Osteocyte (in vitro differentiated cells): Measurements from ENCODE around the gene ABHD5. TPM values are rescaled to one million over a fixed set of nuclear protein-coding genes. Genes with fewer than 3 reads are reported as not detected.

Experiments
- DNase-seq: peaks from one replicate; pipeline ENCODE4 v3.0.0; 2021; ENCODE audit warnings: mixed read lengths; ENCODE audit not compliant: unreplicated experiment; ENCODE audit errors: extremely low spot score
- H3K27ac Mint-ChIP-seq: one replicate; pipeline ENCODE4 v1.8.0; 2021; ENCODE audit warnings: mild to moderate bottlenecking, mixed read lengths; ENCODE audit not compliant: unreplicated experiment
- H3K27me3 Mint-ChIP-seq: one replicate; pipeline ENCODE4 v1.8.0; 2021; ENCODE audit warnings: mixed read lengths; ENCODE audit not compliant: unreplicated experiment
- H3K36me3 Mint-ChIP-seq: one replicate; pipeline ENCODE4 v1.8.0; 2021; ENCODE audit warnings: mixed read lengths; ENCODE audit not compliant: unreplicated experiment
- H3K4me1 Mint-ChIP-seq: one replicate; pipeline ENCODE4 v1.8.0; 2021; ENCODE audit warnings: mixed read lengths; ENCODE audit not compliant: unreplicated experiment
- H3K4me3 Mint-ChIP-seq: one replicate; pipeline ENCODE4 v1.8.0; 2021; ENCODE audit warnings: mild to moderate bottlenecking, moderate library complexity, mixed read lengths; ENCODE audit not compliant: unreplicated experiment
- H3K9me3 Mint-ChIP-seq: one replicate; pipeline ENCODE4 v1.8.0; 2021; ENCODE audit warnings: mixed read lengths; ENCODE audit not compliant: unreplicated experiment
- long read RNA-seq: library from polyadenylated mRNA; unstranded; transcript quantifications from one replicate; pipeline ENCODE4 v2.0.0, GENCODE V29; 2021
- total RNA-seq: library from RNA; stranded (reverse); gene quantifications from 2 replicates; pipeline ENCODE4 v1.2.1, GENCODE V29; 2021
- TF ChIP-seq, protein P1 (sequence below): fragments of 200-600 bp; sonication (generic); IDR thresholded peaks from 2 replicates; pipeline ENCODE4 v1.5.0; 2021; ENCODE audit warnings: antibody characterized with exemption, mild to moderate bottlenecking, moderate library complexity

The ABHD5 gene
- total RNA-seq = 10.2 and 14.1 TPM in 2 replicates
- long read RNA-seq, full-length matches to known transcripts = 63 of 71 reads
- long read RNA-seq, partial matches to known transcripts = 2 of 71 reads
- long read RNA-seq, other reads (novel, unspliced or antisense) = 6 of 71 reads

DNA sequence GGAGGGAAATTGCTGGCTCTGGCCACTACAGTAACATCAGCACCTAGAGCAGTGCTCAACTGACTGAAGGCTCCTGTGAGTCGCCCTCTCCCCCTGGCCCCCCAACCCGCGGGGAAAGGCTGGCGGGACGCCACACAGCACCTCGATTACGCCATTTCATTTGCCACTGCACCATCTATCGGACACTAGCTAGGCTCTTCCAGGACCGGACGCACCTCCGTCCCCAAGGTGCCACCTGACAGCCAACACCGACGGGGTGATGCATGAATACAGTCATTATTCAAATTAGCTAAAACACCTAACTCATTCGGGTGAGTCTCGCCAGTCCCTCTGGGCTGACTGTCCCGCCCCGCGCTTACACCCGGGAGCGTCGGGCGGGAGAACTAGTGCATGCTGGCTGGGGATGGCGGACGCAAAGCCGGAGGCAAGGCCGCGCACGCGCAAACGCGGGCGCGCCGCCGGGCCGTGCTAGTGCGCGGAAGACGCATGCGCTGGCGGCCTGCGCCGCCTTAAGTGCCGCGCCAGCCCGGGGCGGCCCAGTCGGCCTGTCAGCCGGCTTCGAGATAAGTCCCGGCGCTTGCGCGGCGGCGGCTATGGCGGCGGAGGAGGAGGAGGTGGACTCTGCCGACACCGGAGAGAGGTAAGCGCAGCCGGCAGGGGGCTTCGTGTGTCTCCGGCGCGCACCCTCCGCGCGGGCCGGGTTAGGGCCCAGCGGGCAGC is at the start of gene ABHD5:
Gene ABHD5 (plus strand): TSS at position 539 of the 720 bp plus-strand sequence. CDS start 55 bp downstream, at position 594.
- no peaks in the 10 kb centered on the region for H3K36me3 Mint-ChIP-seq
- H3K4me1 Mint-ChIP-seq = peaks cover 17% of the 10 kb centered on the region
- DNase-seq = peak; percentile 97
- TF ChIP-seq, protein P1, sequence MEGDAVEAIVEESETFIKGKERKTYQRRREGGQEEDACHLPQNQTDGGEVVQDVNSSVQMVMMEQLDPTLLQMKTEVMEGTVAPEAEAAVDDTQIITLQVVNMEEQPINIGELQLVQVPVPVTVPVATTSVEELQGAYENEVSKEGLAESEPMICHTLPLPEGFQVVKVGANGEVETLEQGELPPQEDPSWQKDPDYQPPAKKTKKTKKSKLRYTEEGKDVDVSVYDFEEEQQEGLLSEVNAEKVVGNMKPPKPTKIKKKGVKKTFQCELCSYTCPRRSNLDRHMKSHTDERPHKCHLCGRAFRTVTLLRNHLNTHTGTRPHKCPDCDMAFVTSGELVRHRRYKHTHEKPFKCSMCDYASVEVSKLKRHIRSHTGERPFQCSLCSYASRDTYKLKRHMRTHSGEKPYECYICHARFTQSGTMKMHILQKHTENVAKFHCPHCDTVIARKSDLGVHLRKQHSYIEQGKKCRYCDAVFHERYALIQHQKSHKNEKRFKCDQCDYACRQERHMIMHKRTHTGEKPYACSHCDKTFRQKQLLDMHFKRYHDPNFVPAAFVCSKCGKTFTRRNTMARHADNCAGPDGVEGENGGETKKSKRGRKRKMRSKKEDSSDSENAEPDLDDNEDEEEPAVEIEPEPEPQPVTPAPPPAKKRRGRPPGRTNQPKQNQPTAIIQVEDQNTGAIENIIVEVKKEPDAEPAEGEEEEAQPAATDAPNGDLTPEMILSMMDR = peak; percentile 34
- H3K27ac Mint-ChIP-seq = peak within 1 kb of the TSS; percentile 84
- no peaks in the 10 kb centered on the region for H3K9me3 Mint-ChIP-seq
- H3K4me3 Mint-ChIP-seq = peak within 1 kb of the TSS; percentile 86
- no peaks in the 10 kb centered on the region for H3K27me3 Mint-ChIP-seq

DNA sequence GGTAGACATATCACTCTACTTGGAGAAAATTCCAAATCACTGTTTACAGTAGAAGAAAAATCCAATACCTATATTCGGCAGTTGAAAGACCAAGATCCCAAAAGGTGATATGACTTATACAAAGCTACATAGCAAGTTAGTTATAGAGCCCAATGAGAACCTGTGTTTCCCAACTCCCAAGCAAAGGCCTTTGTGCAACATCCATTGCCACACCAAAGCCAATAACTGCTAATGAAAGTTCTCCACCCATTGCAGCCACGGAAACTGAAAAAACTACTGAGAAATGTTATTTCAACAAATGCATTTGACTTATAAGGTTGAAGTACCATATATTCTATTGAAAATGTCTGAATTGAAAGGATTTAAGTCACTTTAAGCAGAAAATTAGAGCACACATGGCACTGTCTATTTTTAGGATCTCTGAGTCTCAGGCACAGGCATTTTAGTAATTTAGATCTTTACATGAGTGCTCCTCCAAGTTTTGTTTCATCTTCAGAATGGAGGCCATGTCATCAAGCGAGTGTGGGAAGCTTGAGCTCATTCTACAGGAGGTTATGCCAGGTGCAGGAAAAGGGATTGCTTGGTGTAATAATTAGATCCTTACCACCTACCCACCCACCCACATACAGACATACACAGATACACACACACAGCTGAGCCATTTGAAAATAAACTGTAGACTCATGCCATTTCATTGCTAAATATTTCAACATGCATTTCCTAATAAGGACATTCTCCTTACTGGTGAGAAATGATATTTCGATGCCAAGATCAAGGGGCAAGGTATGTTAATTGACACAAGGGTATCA is 49.2 kb upstream of the ABHD5 start:
- H3K27ac Mint-ChIP-seq = no peak overlapping the region
- H3K4me1 Mint-ChIP-seq = no peaks in the 10 kb centered on the region
- TF ChIP-seq, protein P1 = no peak
- no peak overlapping the region for H3K4me3 Mint-ChIP-seq
- no peaks in the 10 kb centered on the region for H3K27me3 Mint-ChIP-seq
- H3K9me3 Mint-ChIP-seq = no peaks in the 10 kb centered on the region
- no peaks in the 10 kb centered on the region for H3K36me3 Mint-ChIP-seq
- DNase-seq = no peak

DNA sequence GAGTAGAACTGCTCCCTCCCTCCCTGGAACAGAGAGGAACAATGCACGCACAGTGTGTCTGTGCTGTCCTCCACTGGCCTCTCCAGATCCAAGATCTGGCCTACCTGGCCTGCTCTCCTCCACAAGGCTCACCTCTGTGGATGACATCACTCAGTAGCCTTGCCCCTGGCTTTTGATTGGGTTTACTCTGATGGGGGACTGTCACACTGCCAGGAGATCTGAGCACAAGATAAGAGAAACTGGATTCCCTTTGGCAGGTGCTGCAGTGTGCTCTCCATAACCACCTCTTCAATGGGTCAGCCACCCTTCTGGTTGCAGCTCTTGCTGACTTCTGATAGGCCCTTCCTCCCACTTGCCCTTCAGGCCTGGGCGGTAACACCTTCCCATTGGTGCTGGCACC is 46.3 kb upstream of the ABHD5 start:
- Mint-ChIP-seq H3K27ac (no peak overlapping the region), H3K36me3 (peaks cover 2% of the 10 kb centered on the region), H3K4me1 (no peaks in the 10 kb centered on the region), H3K4me3 (no peak overlapping the region), H3K9me3 (no peaks in the 10 kb centered on the region), H3K27me3 (no peaks in the 10 kb centered on the region)
- TF ChIP-seq, protein P1 = no peak
- no peak for DNase-seq

DNA sequence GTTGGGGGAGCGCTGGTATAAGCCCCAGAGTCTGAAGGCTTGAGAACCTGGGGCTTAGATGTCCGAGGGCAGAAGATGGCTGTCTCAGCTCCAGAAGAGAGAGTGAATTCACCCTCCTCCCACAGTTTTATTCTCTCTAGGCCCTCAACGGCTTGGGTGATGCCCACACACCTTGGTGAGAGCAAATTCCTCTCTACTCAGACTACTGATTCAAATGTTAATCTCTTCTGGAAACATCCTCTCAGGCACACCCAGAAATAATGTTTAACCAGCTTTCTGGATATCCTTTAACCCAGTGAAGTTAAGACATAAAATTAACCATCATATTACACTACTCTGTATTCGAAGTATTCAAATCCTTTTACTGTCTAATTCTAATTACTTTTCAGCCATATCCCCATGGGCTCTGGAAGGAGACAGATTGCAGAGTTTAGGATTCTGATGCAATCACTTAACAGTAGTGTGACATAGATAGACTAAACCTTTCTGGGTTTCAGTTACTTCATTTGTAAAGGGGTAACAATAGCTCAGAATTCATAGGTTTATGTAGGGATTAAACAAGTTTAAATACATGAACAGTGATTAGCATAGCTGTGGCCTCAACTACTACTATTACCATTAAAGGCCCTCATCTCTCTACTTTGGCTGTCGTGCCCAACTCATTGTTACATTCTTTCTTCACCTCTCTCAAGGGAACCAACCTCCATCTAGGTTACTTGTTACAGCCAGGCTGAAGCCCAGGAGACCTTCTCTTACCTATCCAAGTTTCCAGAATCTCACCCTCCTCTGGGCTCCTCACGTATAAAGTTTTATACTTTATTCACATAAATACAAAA is 43.2 kb upstream of the ABHD5 start:
- Mint-ChIP-seq H3K36me3 (peaks cover 2% of the 10 kb centered on the region), H3K4me3 (no peak overlapping the region), H3K27me3 (no peaks in the 10 kb centered on the region), H3K27ac (no peak overlapping the region), H3K9me3 (no peaks in the 10 kb centered on the region), H3K4me1 (no peaks in the 10 kb centered on the region)
- TF ChIP-seq, protein P1 = no peak
- DNase-seq = no peak
